ENCODE data around the gene ACAN.

DNA sequence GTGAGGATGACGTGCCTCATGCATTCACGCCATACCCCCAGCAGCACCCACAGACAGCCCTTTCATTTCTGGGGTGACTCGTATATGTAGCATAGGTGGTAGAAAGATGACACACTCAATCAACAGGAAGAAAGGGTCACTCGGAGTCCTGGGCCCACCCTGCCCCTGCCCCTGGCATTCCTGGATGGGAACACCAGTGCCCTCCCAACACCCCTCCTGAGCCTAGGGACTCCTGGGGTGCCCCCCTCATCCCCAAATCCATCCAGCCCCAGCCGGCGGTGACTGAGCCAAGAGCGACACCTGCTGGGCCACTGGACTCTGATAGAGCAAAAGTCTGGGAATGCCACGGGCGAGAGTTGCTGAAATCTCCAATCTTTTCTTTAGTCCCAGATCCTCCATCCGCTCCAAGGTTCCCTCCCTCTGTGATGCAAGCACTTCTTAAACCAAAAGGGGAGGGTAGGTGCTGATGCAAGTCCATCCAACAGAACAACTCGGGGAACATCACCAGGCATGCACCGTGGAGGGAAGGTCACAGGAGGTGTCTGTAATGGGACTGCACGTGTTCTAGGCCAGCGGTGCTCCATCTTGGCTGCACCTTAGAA, 31.1 kb downstream of the ACAN start:
- no peak for TF ChIP-seq EZH2 (IDR thresholded peaks at IDR 0.05)
- TF ChIP-seq POLR2AphosphoS5 (IDR thresholded peaks at IDR 0.05; ENCODE audit: borderline replicate concordance, low read depth, low read length) = no peak
- TF ChIP-seq FOXP2 (optimal IDR thresholded peaks at IDR 0.05; ENCODE audit: control extremely low read depth, extremely low read length, insufficient read depth) = no peak

All from SK-N-MC (cell line).